ENCODE results near the gene INPP5D. TPM values are rescaled to one million over a fixed set of nuclear protein-coding genes. Genes with fewer than 3 reads are reported as not detected.

The INPP5D gene
- total RNA-seq, 1 donor: under 0.01 TPM

- no peak overlapping the region for H3K4me2 ChIP-seq (ENCODE audit: insufficient read depth, low read length)
- no peak for DNase-seq (ENCODE audit: insufficient read length, low spot score, missing footprints)
Measured at GRCh38 chr2:233085037-233085838, 25.1 kb downstream of the INPP5D start.

GRCh38 chr2:233085839-233086150 is 25.7 kb downstream of the INPP5D start:
- Histone ChIP-seq H3K4me1 (ENCODE audit: insufficient read depth, low read length) (peaks cover 4% of the 10 kb centered on the region), H3K4me3 (ENCODE audit: insufficient read depth, low read length) (no peak overlapping the region), H3K4me2 (ENCODE audit: insufficient read depth, low read length) (no peak overlapping the region), H3K9me3 (ENCODE audit: low read depth, low read length) (no peaks in the 10 kb centered on the region), H3K27ac (ENCODE audit: low read depth, low read length) (no peak overlapping the region), H4K20me1 (ENCODE audit: insufficient read depth, low read length) (no peaks in the 10 kb centered on the region), H3K79me2 (ENCODE audit: insufficient read depth, low read length) (no peaks in the 10 kb centered on the region), H3K36me3 (ENCODE audit: insufficient read depth, low read length) (no peaks in the 10 kb centered on the region), H2AFZ (ENCODE audit: low read length) (no peak overlapping the region), H3K27me3 (ENCODE audit: insufficient read depth, low read length) (no peaks in the 10 kb centered on the region)
- TF ChIP-seq, protein P1, sequence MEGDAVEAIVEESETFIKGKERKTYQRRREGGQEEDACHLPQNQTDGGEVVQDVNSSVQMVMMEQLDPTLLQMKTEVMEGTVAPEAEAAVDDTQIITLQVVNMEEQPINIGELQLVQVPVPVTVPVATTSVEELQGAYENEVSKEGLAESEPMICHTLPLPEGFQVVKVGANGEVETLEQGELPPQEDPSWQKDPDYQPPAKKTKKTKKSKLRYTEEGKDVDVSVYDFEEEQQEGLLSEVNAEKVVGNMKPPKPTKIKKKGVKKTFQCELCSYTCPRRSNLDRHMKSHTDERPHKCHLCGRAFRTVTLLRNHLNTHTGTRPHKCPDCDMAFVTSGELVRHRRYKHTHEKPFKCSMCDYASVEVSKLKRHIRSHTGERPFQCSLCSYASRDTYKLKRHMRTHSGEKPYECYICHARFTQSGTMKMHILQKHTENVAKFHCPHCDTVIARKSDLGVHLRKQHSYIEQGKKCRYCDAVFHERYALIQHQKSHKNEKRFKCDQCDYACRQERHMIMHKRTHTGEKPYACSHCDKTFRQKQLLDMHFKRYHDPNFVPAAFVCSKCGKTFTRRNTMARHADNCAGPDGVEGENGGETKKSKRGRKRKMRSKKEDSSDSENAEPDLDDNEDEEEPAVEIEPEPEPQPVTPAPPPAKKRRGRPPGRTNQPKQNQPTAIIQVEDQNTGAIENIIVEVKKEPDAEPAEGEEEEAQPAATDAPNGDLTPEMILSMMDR (IDR thresholded peaks at IDR 0.05; ENCODE audit: extremely low read depth, low read depth, low read length): no peak
- no peak for DNase-seq (ENCODE audit: insufficient read length, low spot score, missing footprints)

More at GRCh38 chr2:233085037-233085838, 25.1 kb downstream of the INPP5D start:
- no peaks in the 10 kb centered on the region for H3K79me2 ChIP-seq (ENCODE audit: insufficient read depth, low read length)
- H3K27me3 ChIP-seq (ENCODE audit: insufficient read depth, low read length): no peaks in the 10 kb centered on the region
- H2AFZ ChIP-seq (ENCODE audit: low read length): no peak overlapping the region
- H3K36me3 ChIP-seq (ENCODE audit: insufficient read depth, low read length): no peaks in the 10 kb centered on the region
- H3K9me3 ChIP-seq (ENCODE audit: low read depth, low read length): no peaks in the 10 kb centered on the region
- no peak overlapping the region for H3K27ac ChIP-seq (ENCODE audit: low read depth, low read length)
- no peaks in the 10 kb centered on the region for H4K20me1 ChIP-seq (ENCODE audit: insufficient read depth, low read length)
- H3K4me3 ChIP-seq (ENCODE audit: insufficient read depth, low read length): no peak overlapping the region
- TF ChIP-seq, protein P1 (IDR thresholded peaks at IDR 0.05; ENCODE audit: extremely low read depth, low read depth, low read length): no peak
- peaks cover 4% of the 10 kb centered on the region for H3K4me1 ChIP-seq (ENCODE audit: insufficient read depth, low read length)

- Histone ChIP-seq H3K27ac (ENCODE audit: low read depth, low read length) (no peak overlapping the region), H3K27me3 (ENCODE audit: insufficient read depth, low read length) (no peaks in the 10 kb centered on the region), H4K20me1 (ENCODE audit: insufficient read depth, low read length) (no peaks in the 10 kb centered on the region), H2AFZ (ENCODE audit: low read length) (no peak overlapping the region), H3K4me1 (ENCODE audit: insufficient read depth, low read length) (peaks cover 4% of the 10 kb centered on the region), H3K36me3 (ENCODE audit: insufficient read depth, low read length) (no peaks in the 10 kb centered on the region), H3K79me2 (ENCODE audit: insufficient read depth, low read length) (no peaks in the 10 kb centered on the region), H3K9me3 (ENCODE audit: low read depth, low read length) (no peaks in the 10 kb centered on the region), H3K4me3 (ENCODE audit: insufficient read depth, low read length) (no peak overlapping the region), H3K4me2 (ENCODE audit: insufficient read depth, low read length) (no peak overlapping the region)
- TF ChIP-seq, protein P1 (IDR thresholded peaks at IDR 0.05; ENCODE audit: extremely low read depth, low read depth, low read length): no peak
- no peak for DNase-seq (ENCODE audit: insufficient read length, low spot score, missing footprints)
Measured at GRCh38 chr2:233087713-233088112, 27.6 kb downstream of the INPP5D start.

DNA sequence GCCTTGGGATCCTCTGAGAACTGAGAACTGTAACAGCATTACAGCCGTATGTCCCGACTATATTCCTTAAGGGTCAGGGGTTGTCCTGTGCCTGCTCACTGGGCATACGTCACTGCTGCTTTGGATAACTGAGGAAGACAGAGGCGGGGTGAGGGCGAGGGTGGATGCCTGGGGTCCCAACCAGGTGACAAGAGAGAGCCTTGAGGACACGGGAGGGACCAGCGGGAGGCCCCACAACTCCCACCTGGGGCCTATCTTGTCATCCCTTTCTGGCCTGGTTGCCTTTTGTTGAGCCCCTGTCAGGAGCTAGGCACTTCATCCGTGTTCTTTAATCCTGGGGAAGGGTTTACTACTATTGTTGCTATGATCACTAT is 28.8 kb downstream of the INPP5D start:
- H3K9me3 ChIP-seq (ENCODE audit: low read depth, low read length): no peaks in the 10 kb centered on the region
- no peaks in the 10 kb centered on the region for H3K79me2 ChIP-seq (ENCODE audit: insufficient read depth, low read length)
- no peak for DNase-seq (ENCODE audit: insufficient read length, low spot score, missing footprints)
- H4K20me1 ChIP-seq (ENCODE audit: insufficient read depth, low read length): no peaks in the 10 kb centered on the region
- no peak overlapping the region for H3K4me3 ChIP-seq (ENCODE audit: insufficient read depth, low read length)
- H3K27me3 ChIP-seq (ENCODE audit: insufficient read depth, low read length): no peaks in the 10 kb centered on the region
- peaks cover 4% of the 10 kb centered on the region for H3K4me1 ChIP-seq (ENCODE audit: insufficient read depth, low read length)
- no peak overlapping the region for H3K4me2 ChIP-seq (ENCODE audit: insufficient read depth, low read length)
- H3K36me3 ChIP-seq (ENCODE audit: insufficient read depth, low read length): no peaks in the 10 kb centered on the region
- H3K27ac ChIP-seq (ENCODE audit: low read depth, low read length): no peak overlapping the region
- no peak overlapping the region for H2AFZ ChIP-seq (ENCODE audit: low read length)
- TF ChIP-seq, protein P1 (IDR thresholded peaks at IDR 0.05; ENCODE audit: extremely low read depth, low read depth, low read length): no peak
